Peyer's patch (tissue), 4 donors: ENCODE data around the gene ATG10. TPM values are rescaled to one million over a fixed set of nuclear protein-coding genes. Genes with fewer than 3 reads are reported as not detected.

ENCODE experiments used
- DNase-seq, 3 donors: peaks; one replicate each; pipeline ENCODE4 v3.0.0-alpha.2; 2017 to 2019
- H3K27ac ChIP-seq, 4 donors: fragments of 200-600 bp; sonication (generic); one replicate each; pipeline ENCODE4 v1.5.1; 2016 to 2019
- H3K27me3 ChIP-seq, 2 donors: fragments of 200-600 bp; sonication (generic); one replicate each; pipeline ENCODE4 v1.5.1; 2019
- H3K36me3 ChIP-seq, 3 donors: fragments of 200-600 bp; sonication (generic); one replicate each; pipeline ENCODE4 v1.5.1; 2016 to 2019
- H3K4me1 ChIP-seq, 4 donors: fragments of 200-600 bp; sonication (generic); one replicate each; pipeline ENCODE4 v1.5.1; 2016 to 2019
- H3K4me3 ChIP-seq, 4 donors: fragments of 200-600 bp; sonication (generic); 1 replicate in 3 of 4; 2 replicates in 1 of 4; pipeline ENCODE4 v1.5.1; 2016 to 2019; ENCODE audit warnings: mild to moderate bottlenecking in 1 of 4
- H3K9me3 ChIP-seq, 4 donors: fragments of 200-600 bp; sonication (generic); one replicate each; pipeline ENCODE4 v1.5.1; 2016 to 2019; ENCODE audit warnings: mild to moderate bottlenecking in 1 of 4
- POLR2A ChIP-seq, 2 donors: fragments of 450-650 bp; IDR thresholded peaks; one replicate each; pipeline ENCODE4 v1.5.1; 2017; ENCODE audit warnings: antibody characterized with exemption in 2 of 2, mild to moderate bottlenecking in 2 of 2, moderate library complexity in 2 of 2
- total RNA-seq, 4 donors: library from RNA; depleted of rRNA; stranded (reverse); fragments of >200 nt; gene quantifications; one replicate each; pipeline ENCODE4 v1.1.0, GENCODE V29; 2016
- TF ChIP-seq, protein P1 (sequence below), 6 experiments: fragments of 450-650 bp in 4 of 6; fragments of 200-600 bp in 2 of 6; sonication (generic) in 1 of 6; IDR thresholded peaks; one replicate each; pipeline ENCODE4 v1.5.1; 2017 to 2019; ENCODE audit warnings: antibody characterized with exemption in 6 of 6, mild to moderate bottlenecking in 3 of 6, moderate library complexity in 1 of 6

ATG10 gene
- total RNA-seq, 4 donors from 2014 or later: 3.6 to 6.6 (median 4.5) TPM

DNA sequence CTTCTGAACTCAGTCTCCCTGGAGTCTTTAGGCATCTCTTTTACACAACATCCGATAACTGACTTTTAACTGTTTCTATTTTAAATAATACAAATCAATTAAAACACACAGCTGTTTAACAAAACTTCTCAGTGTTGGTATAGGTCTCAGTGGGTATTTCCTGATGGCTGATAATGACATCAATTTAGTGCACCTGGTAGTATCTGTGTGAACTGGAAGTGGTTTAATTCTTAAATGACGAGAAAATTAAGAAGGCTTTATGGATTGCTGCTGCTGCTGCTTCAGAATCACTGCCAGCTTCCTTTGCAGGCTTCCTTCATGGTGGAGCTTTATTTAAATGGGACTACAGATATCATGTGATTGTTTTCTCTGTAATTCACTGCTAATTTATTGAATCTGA, 214.0 kb downstream of the ATG10 start:
- no peak for TF ChIP-seq POLR2A (IDR thresholded peaks at IDR 0.05)
- TF ChIP-seq, protein P1, sequence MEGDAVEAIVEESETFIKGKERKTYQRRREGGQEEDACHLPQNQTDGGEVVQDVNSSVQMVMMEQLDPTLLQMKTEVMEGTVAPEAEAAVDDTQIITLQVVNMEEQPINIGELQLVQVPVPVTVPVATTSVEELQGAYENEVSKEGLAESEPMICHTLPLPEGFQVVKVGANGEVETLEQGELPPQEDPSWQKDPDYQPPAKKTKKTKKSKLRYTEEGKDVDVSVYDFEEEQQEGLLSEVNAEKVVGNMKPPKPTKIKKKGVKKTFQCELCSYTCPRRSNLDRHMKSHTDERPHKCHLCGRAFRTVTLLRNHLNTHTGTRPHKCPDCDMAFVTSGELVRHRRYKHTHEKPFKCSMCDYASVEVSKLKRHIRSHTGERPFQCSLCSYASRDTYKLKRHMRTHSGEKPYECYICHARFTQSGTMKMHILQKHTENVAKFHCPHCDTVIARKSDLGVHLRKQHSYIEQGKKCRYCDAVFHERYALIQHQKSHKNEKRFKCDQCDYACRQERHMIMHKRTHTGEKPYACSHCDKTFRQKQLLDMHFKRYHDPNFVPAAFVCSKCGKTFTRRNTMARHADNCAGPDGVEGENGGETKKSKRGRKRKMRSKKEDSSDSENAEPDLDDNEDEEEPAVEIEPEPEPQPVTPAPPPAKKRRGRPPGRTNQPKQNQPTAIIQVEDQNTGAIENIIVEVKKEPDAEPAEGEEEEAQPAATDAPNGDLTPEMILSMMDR (IDR thresholded peaks at IDR 0.05): no peak
- Histone ChIP-seq H3K4me1 (no peaks in the 10 kb centered on the region), H3K36me3 (no peaks in the 10 kb centered on the region), H3K27ac (no peak overlapping the region), H3K27me3 (no peaks in the 10 kb centered on the region), H3K4me3 (no peak overlapping the region), H3K9me3 (no peaks in the 10 kb centered on the region)
- DNase-seq: no peak

DNA sequence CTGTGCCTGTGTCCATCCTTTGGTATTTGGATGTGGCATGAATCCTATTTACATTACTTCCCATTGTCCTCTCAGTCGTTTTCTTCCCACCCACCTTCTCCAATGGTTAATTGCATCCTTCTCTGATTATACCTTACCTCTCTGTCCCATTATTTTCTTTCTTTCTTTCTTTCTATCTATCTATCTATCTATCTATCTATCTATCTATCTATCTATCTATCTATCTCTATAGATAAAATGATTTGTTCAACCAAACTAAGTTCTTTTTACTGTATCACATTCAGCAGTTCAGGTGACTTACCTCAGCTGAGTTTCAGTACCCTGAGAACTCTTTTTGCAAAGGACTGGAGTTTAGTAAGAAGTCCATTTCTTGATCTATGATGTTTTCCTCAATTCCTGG, 225.7 kb downstream of the ATG10 start:
- DNase-seq: no peak
- Histone ChIP-seq H3K27ac (no peak overlapping the region), H3K36me3 (no peaks in the 10 kb centered on the region), H3K9me3 (no peaks in the 10 kb centered on the region), H3K27me3 (no peaks in the 10 kb centered on the region), H3K4me3 (no peak overlapping the region), H3K4me1 (no peaks in the 10 kb centered on the region)
- TF ChIP-seq, protein P1 (IDR thresholded peaks at IDR 0.05): no peak
- no peak for TF ChIP-seq POLR2A (IDR thresholded peaks at IDR 0.05)

DNA sequence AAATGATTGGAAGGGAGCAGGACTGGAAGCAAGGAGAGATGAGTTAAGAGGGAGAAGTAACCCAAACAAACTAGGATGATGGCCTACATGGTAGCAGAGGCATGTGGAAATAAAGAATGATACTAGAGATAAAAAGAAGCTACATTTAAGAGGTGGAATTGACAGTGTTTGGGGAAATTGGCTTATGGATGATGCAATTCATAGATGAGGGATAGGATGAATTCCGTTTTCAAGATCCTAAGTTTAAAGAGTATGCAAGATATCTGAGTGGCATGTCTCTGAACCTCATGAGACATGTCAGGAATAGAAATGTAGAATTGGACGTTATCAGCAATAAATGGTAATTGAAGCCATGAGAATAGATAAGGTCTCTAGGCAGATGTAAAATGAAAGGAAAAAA, 232.7 kb downstream of the ATG10 start:
- DNase-seq: no peak
- Histone ChIP-seq H3K27me3 (no peaks in the 10 kb centered on the region), H3K4me3 (no peak overlapping the region), H3K27ac (no peak overlapping the region), H3K4me1 (no peaks in the 10 kb centered on the region), H3K36me3 (no peaks in the 10 kb centered on the region), H3K9me3 (no peaks in the 10 kb centered on the region)
- TF ChIP-seq, protein P1 (IDR thresholded peaks at IDR 0.05): no peak
- TF ChIP-seq POLR2A (IDR thresholded peaks at IDR 0.05): no peak

DNA sequence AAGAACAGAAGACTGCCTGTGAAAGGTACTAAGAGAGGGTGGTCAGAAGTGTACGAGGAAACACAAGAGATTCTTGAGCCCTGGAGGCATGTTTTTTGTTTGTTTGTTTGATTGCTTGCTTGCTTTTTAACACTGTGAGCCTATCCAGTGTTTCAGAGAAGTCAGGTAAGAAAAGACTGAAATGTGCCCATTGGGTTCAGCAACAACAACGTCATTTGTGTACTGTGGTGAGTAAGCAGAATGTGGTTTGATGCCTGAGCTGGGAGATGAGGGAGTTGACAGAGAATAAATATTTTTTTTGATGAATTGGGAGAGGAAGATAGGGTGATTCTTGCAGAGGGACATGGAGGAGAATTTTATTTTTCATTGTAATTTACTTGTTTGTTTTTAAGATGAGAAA, 233.2 kb downstream of the ATG10 start:
- DNase-seq: no peak
- H3K36me3 ChIP-seq: no peaks in the 10 kb centered on the region
- no peaks in the 10 kb centered on the region for H3K4me1 ChIP-seq
- no peaks in the 10 kb centered on the region for H3K9me3 ChIP-seq
- no peaks in the 10 kb centered on the region for H3K27me3 ChIP-seq
- H3K27ac ChIP-seq: no peak overlapping the region
- H3K4me3 ChIP-seq: no peak overlapping the region
- TF ChIP-seq POLR2A (IDR thresholded peaks at IDR 0.05): no peak
- TF ChIP-seq, protein P1 (IDR thresholded peaks at IDR 0.05): no peak

DNA sequence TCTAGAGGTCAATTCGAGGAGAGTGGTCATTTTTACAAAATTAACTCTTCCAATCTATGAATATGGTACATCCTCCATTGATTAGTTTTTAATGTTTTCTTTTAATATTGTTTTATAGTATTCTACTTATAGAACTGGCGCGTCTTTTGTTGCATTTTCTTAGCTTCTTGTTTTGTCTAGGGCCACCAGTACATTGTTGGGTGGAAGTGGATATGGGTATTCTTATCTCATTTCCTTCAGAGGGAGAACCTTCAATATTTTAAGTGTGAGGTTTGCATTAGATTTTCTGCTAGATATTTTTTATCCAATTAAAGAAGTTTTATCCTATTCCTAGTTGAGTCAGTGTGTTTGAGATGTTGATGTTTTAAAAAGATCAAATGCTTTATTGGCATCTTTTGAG, 236.5 kb downstream of the ATG10 start:
- TF ChIP-seq, protein P1 (IDR thresholded peaks at IDR 0.05): no peak
- TF ChIP-seq POLR2A (IDR thresholded peaks at IDR 0.05): no peak

More for the DNA sequence above, 236.5 kb downstream of the ATG10 start:
- Histone ChIP-seq H3K36me3 (no peaks in the 10 kb centered on the region), H3K27me3 (no peaks in the 10 kb centered on the region), H3K4me1 (no peaks in the 10 kb centered on the region), H3K4me3 (no peak overlapping the region), H3K27ac (no peak overlapping the region), H3K9me3 (no peaks in the 10 kb centered on the region)
- no peak for DNase-seq
